ENCODE results near the gene CARD9. TPM values are rescaled to one million over a fixed set of nuclear protein-coding genes. Genes with fewer than 3 reads are reported as not detected.

CARD9 gene
- total RNA-seq, 1 experiment from 2014 or later = 1.7 TPM

- Histone ChIP-seq H3K36me3 (ENCODE audit: control insufficient read depth, insufficient read depth, low read length) (no peaks in the 10 kb centered on the region), H3K9me3 (ENCODE audit: control insufficient read depth, insufficient read depth, low read depth, low read length) (no peaks in the 10 kb centered on the region), H3K4me3 (ENCODE audit: low read depth in 2 of 2, low read length in 2 of 2) (no peak overlapping the region), H3K27ac (ENCODE audit: low read length) (no peak overlapping the region), H3K4me1 (ENCODE audit: control insufficient read depth, insufficient read depth, low read length) (no peaks in the 10 kb centered on the region), H3K27me3 (ENCODE audit: control insufficient read depth, insufficient read depth, low read length) (no peaks in the 10 kb centered on the region)
- ChIA-PET CTCF (no interaction called here), POLR2A (no interaction called here)
- TF ChIP-seq POLR2AphosphoS5 (IDR thresholded peaks at IDR 0.05; ENCODE audit: low read depth, low read length) = no peak
- no peak for TF ChIP-seq REST (IDR thresholded peaks at IDR 0.05; ENCODE audit: insufficient read depth in 1 of 2, low read depth in 2 of 2, low read length in 1 of 2)
- intact Hi-C loops (cut with micrococcal nuclease; ENCODE audit: unreplicated experiment) (no loop called here), in situ Hi-C loops (cut with HindIII; ENCODE audit: low pct_unique_long_range_greater_than_20kb, low sequenced_read_pairs) (no loop called here)
- ATAC-seq = no peak
- no TSS peak for BruUV-seq (replicated peaks)
- DNase-seq (ENCODE audit: low read depth, low spot score) = no peak
Measured at GRCh38 chr9:136380381-136380780, 6.9 kb upstream of the CARD9 start.

GRCh38 chr9:136379891-136380290 is 6.4 kb upstream of the CARD9 start:
- POLR2A ChIA-PET = no interaction called here
- no peaks in the 10 kb centered on the region for H3K9me3 ChIP-seq (ENCODE audit: control insufficient read depth, insufficient read depth, low read depth, low read length)
- H3K4me1 ChIP-seq (ENCODE audit: control insufficient read depth, insufficient read depth, low read length) = no peaks in the 10 kb centered on the region
- intact Hi-C loops (cut with micrococcal nuclease; ENCODE audit: unreplicated experiment) (no loop called here), in situ Hi-C loops (cut with HindIII; ENCODE audit: low pct_unique_long_range_greater_than_20kb, low sequenced_read_pairs) (no loop called here)
- no TSS peak for BruUV-seq (replicated peaks)
- no peak for DNase-seq (ENCODE audit: low read depth, low spot score)
- no peak overlapping the region for H3K27ac ChIP-seq (ENCODE audit: low read length)
- no peak overlapping the region for H3K4me3 ChIP-seq (ENCODE audit: low read depth in 2 of 2, low read length in 2 of 2)
- H3K27me3 ChIP-seq (ENCODE audit: control insufficient read depth, insufficient read depth, low read length) = no peaks in the 10 kb centered on the region
- TF ChIP-seq TCF7L2 (IDR thresholded peaks at IDR 0.05; ENCODE audit: low read depth, low read length) (no peak), CTCF (IDR thresholded peaks at IDR 0.05) (no peak), REST (IDR thresholded peaks at IDR 0.05; ENCODE audit: insufficient read depth in 1 of 2, low read depth in 2 of 2, low read length in 1 of 2) (no peak), SIN3A (IDR thresholded peaks at IDR 0.05; ENCODE audit: borderline replicate concordance, insufficient read depth, low read depth, low read length) (no peak), POLR2AphosphoS5 (IDR thresholded peaks at IDR 0.05; ENCODE audit: low read depth, low read length) (no peak)
- H3K36me3 ChIP-seq (ENCODE audit: control insufficient read depth, insufficient read depth, low read length) = no peaks in the 10 kb centered on the region
- CTCF ChIA-PET = no interaction called here
- no peak for ATAC-seq
